Liver (tissue), 3 donors: ENCODE data around the gene APOBEC3A.

ENCODE experiments used
- HNF4A ChIP-seq, 2 donors: conservative IDR thresholded peaks; 2 replicates each; pipeline ENCODE4 v1.6.1; 2016; ENCODE audit warnings: antibody characterized with exemption in 2 of 2, mild to moderate bottlenecking in 2 of 2
- RAD21 ChIP-seq, 2 donors: IDR thresholded peaks; 2 replicates each; pipeline ENCODE4 v1.6.1; 2016; ENCODE audit warnings: antibody characterized with exemption in 2 of 2, mild to moderate bottlenecking in 2 of 2
- SP1 ChIP-seq: IDR thresholded peaks from 2 replicates; pipeline ENCODE4 v1.6.1; 2018; ENCODE audit warnings: antibody characterized with exemption, mild to moderate bottlenecking
- TAF1 ChIP-seq: conservative IDR thresholded peaks from 2 replicates; pipeline ENCODE4 v1.6.1; 2016; ENCODE audit warnings: antibody characterized with exemption, mild to moderate bottlenecking
- YY1 ChIP-seq: IDR thresholded peaks from 2 replicates; pipeline ENCODE4 v1.6.1; 2016; ENCODE audit warnings: antibody characterized with exemption, mild to moderate bottlenecking
- TF ChIP-seq, protein P1 (sequence below): fragments of 150-350 bp; IDR thresholded peaks from 2 replicates; pipeline ENCODE4 v1.5.1; 2017; ENCODE audit warnings: improper control_type of control experiment, low read depth, low read length; ENCODE audit not compliant: missing input control
- TF ChIP-seq, protein P2 (sequence below): IDR thresholded peaks from 2 replicates; pipeline ENCODE4 v1.6.1; 2016; ENCODE audit warnings: antibody characterized with exemption, mild to moderate bottlenecking
- donor health status: healthy.
- donor health status: healthy.

- TF ChIP-seq, protein P1, sequence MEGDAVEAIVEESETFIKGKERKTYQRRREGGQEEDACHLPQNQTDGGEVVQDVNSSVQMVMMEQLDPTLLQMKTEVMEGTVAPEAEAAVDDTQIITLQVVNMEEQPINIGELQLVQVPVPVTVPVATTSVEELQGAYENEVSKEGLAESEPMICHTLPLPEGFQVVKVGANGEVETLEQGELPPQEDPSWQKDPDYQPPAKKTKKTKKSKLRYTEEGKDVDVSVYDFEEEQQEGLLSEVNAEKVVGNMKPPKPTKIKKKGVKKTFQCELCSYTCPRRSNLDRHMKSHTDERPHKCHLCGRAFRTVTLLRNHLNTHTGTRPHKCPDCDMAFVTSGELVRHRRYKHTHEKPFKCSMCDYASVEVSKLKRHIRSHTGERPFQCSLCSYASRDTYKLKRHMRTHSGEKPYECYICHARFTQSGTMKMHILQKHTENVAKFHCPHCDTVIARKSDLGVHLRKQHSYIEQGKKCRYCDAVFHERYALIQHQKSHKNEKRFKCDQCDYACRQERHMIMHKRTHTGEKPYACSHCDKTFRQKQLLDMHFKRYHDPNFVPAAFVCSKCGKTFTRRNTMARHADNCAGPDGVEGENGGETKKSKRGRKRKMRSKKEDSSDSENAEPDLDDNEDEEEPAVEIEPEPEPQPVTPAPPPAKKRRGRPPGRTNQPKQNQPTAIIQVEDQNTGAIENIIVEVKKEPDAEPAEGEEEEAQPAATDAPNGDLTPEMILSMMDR, result no peak
- no peak for TF ChIP-seq RAD21 (IDR thresholded peaks at IDR 0.05)
- TF ChIP-seq, protein P2, sequence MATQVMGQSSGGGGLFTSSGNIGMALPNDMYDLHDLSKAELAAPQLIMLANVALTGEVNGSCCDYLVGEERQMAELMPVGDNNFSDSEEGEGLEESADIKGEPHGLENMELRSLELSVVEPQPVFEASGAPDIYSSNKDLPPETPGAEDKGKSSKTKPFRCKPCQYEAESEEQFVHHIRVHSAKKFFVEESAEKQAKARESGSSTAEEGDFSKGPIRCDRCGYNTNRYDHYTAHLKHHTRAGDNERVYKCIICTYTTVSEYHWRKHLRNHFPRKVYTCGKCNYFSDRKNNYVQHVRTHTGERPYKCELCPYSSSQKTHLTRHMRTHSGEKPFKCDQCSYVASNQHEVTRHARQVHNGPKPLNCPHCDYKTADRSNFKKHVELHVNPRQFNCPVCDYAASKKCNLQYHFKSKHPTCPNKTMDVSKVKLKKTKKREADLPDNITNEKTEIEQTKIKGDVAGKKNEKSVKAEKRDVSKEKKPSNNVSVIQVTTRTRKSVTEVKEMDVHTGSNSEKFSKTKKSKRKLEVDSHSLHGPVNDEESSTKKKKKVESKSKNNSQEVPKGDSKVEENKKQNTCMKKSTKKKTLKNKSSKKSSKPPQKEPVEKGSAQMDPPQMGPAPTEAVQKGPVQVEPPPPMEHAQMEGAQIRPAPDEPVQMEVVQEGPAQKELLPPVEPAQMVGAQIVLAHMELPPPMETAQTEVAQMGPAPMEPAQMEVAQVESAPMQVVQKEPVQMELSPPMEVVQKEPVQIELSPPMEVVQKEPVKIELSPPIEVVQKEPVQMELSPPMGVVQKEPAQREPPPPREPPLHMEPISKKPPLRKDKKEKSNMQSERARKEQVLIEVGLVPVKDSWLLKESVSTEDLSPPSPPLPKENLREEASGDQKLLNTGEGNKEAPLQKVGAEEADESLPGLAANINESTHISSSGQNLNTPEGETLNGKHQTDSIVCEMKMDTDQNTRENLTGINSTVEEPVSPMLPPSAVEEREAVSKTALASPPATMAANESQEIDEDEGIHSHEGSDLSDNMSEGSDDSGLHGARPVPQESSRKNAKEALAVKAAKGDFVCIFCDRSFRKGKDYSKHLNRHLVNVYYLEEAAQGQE, result no peak
- no peak for TF ChIP-seq SP1
- TF ChIP-seq YY1, result no peak
- TF ChIP-seq TAF1, result no peak
- no peak for TF ChIP-seq HNF4A (conservative IDR thresholded peaks at IDR 0.05)
Measured at GRCh38 chr22:38964989-38965388, 7.6 kb downstream of the APOBEC3A start.
